ENCODE results near the gene NPM1.
"Not testable (repeated sequence)": the region's sequence is repeated elsewhere in the genome, so short reads cannot be mapped to it uniquely, and the experiment has no call there.

Gene NPM1

GRCh38 chr5:171386006-171386671 lies 1.5 kb upstream of the NPM1 start:
- no peak for DNase-seq (ENCODE audit: low spot score)

DNA sequence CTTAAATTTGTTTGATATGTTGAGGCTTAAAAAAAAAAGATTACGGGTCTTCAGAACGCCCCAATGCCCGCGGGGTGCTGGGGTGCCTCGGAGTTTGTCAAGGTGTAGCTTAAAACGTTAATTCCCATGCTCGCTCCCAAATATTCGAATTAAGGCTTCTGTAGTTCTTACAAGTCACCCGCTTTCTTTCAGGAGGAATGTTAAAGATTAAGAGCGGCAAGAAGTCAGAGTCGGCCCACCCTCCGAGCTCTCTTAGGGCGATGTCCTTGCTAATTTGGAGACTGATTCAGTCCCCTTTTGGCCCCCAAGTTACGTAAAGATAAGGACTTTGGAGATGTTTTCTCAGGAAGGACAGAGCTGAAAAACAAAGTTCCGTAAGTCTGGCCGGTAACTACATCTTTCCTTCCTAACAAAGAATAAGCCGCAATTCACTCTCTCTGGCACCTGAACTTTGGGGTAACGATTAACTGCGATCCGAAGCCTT lies 746 bp upstream of the NPM1 start:
- DNase-seq (ENCODE audit: low spot score): no peak

DNA sequence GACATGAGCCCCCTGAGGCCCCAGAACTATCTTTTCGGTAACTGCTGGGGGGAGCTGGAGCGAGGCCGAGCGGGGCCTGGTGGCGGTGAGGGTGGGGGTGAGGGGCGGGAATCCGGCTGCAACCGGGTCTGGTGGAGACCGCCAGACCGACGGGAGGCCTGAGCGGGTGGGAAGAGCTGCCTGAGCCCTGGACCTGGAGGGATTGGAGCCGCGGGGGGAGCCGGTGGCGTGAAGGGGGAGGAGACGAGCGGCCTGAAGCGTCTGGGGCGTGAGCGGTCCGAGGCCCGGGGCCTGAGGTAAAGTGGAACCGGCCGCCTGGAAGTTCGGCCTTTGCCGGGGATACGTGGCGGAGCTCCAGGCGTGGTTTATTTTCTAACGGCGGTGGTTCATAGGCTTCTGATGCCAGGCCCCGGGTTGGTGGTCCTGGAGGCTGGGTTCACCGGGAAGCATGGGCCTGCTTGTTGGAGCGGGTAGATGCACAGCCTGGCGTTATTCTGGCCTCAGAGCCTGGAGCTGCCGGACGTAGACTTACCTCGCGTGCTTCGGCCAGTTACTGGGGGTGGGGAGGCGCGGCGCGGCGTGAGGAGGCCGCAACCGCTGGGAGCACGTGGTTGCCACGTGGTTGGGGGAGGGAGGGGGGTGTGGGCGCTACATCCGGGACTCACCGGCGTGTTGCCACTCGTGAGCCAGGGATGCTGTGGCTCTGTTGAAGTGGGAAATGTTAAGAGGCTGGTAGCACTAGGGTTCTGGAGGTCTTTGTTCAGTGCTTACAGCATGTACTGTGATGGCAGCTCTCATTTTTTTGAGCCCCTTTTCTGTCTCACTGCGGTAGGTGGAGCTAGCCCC lies 544 bp downstream of the NPM1 start:
- DNase-seq (ENCODE audit: low spot score): peak; percentile 57

- DNase-seq (ENCODE audit: low spot score): no peak
These were observed 1.1 kb downstream of the NPM1 start for GRCh38 chr5:171388816-171389168.

GRCh38 chr5:171390883-171391677 lies 3.4 kb downstream of the NPM1 start:
- no peak for DNase-seq (ENCODE audit: low spot score)

- no peak for DNase-seq (ENCODE audit: low spot score)
These were observed 4.4 kb downstream of the NPM1 start for GRCh38 chr5:171391996-171392577.

DNA sequence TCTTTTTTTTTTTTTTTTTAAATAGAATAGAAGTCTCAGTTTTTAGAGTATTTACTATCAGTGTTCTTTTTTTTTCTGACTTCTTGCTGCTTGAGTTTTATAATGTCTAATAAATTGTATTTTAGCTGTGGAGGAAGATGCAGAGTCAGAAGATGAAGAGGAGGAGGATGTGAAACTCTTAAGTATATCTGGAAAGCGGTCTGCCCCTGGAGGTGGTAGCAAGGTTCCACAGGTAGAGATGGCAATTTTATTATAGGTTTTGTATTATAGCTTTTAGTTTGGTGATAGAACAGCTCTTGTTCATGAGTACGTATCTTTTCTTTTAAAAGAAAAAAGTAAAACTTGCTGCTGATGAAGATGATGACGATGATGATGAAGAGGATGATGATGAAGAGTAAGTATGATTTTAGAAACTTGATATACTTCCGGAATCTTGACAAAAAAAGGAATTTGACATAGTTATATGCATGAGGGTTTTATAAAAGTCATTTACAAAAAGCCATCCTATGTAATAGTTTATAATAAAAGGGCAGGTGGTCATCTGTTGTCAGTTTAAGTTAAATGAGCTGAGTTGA lies 5.0 kb downstream of the NPM1 start:
- no peak for DNase-seq (ENCODE audit: low spot score)

DNA sequence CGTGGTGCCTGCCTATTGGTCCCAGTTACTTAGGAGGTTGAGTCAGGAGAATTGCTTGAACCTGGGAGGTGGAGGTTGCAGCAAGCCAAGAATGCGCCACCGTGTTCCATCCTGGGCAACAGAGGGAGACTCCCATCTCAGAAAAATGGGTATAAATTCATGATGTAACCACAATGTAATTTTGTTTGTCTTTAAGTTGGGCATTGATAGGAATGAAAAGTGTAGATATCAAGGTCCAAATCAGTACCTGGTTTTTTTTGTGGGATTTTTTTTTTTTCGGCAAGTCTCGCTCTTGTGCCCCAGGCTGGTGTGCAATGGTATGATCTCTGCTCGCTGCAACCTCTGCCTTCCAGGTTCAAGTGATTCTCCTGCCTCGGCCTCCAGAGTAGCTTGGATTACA lies 7.4 kb downstream of the NPM1 start:
- no peak for DNase-seq (ENCODE audit: low spot score)

GRCh38 chr5:171396583-171396982 lies 8.9 kb downstream of the NPM1 start:
- not testable (repeated sequence) for DNase-seq (ENCODE audit: low spot score)

- no peak for DNase-seq (ENCODE audit: low spot score)
These were observed 9.5 kb downstream of the NPM1 start for GRCh38 chr5:171397190-171397589.

DNA sequence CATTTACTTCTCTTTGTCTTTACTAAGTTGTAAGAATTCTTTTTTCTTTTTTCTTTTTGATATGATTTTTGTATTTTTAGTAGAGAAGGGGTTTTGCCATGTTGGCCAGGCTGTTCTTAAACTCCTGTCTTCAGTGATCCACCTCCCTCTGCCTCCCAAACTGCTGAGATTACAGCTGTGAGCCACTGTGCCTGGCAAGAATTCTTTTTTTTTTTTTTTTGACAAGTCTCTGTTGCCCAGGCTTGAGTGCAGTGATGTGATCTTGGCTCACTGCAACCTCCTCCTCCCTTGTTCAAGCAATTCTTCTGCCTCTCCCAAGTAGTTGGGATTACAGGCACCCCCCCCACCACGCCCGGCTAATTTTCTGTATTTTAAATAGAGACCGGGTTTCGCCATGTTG lies 9.9 kb downstream of the NPM1 start:
- no peak for DNase-seq (ENCODE audit: low spot score)

DNA sequence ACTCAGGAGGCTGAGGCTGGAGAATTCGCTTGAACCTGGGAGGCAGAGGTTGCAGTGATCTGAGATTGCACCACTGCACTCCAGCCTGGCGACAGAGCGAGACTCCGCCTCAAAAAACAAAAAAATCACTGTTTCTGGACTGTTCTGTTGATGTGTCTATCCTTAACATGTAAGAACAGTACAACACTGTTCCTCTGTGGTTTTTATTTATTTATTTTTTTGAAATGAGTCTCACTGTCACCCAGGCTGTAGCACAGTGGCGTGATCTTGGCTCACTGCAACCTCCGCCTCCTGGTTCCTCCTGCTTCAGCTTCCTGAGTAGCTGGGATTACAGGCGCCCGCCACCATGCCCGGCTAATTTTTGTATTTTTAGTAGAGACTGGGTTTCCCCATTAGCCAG lies 11.0 kb downstream of the NPM1 start:
- not testable (repeated sequence) for DNase-seq (ENCODE audit: low spot score)

- no peak for DNase-seq (ENCODE audit: low spot score)
These were observed 12.5 kb downstream of the NPM1 start for GRCh38 chr5:171400169-171400568.

GRCh38 chr5:171401167-171401947 lies 13.7 kb downstream of the NPM1 start:
- no peak for DNase-seq (ENCODE audit: low spot score)

DNA sequence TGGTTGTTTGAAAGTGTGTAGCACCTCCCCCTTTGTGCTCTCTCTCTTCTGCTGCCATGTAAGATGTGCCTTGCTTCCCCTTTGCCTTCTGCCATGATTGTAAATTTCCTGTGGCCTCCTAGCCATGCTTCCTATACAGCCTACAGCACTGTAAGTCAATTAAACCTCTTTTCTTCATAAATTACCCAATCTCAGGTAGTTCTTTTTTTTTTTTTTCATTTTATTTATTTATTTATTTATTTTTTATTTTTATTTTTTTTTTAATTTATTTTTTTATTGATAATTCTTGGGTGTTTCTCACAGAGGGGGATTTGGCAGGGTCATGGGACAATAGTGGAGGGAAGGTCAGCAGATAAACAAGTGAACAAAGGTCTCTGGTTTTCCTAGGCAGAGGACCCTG lies 15.1 kb downstream of the NPM1 start:
- DNase-seq (ENCODE audit: low spot score): not testable (repeated sequence)

DNA sequence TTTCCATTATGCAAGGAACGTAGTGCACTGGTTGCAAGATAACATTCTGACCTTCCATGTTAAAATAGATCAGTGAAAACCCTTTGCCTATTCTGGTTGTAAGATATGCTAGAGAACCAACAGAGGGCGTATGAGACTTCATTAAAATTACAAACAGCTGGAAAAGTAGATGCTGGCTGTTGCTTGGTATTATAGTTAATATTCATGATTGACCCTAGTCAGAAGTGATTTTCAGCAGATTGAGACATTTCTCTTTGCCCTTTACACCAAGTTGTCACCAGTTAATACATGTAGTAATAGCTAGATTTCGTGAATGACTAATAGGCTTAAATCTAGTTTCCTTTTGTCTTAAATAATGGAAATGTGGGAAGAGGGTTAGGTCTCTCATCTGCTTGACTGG lies 18.0 kb downstream of the NPM1 start:
- DNase-seq (ENCODE audit: low spot score): no peak

DNA sequence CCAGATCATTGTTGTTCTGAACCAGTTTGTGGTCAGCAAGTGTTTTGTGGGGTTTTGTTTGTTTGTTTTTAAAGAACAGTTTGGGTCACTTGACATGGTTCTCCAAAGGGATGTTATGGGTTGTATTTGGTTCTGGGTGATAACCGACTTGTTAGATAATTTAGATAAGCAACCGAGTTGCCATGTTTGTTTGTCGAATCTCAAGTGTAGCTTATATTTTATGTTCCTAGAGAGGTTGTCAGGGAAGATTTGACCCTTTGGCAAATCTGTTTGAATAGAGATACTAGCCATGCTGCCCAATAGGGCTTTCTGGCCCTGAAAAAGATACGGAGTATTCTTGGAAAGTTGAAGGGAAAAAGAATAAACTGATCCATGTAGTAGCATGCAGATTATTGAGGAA lies 19.6 kb downstream of the NPM1 start:
- DNase-seq (ENCODE audit: low spot score): no peak

DNA sequence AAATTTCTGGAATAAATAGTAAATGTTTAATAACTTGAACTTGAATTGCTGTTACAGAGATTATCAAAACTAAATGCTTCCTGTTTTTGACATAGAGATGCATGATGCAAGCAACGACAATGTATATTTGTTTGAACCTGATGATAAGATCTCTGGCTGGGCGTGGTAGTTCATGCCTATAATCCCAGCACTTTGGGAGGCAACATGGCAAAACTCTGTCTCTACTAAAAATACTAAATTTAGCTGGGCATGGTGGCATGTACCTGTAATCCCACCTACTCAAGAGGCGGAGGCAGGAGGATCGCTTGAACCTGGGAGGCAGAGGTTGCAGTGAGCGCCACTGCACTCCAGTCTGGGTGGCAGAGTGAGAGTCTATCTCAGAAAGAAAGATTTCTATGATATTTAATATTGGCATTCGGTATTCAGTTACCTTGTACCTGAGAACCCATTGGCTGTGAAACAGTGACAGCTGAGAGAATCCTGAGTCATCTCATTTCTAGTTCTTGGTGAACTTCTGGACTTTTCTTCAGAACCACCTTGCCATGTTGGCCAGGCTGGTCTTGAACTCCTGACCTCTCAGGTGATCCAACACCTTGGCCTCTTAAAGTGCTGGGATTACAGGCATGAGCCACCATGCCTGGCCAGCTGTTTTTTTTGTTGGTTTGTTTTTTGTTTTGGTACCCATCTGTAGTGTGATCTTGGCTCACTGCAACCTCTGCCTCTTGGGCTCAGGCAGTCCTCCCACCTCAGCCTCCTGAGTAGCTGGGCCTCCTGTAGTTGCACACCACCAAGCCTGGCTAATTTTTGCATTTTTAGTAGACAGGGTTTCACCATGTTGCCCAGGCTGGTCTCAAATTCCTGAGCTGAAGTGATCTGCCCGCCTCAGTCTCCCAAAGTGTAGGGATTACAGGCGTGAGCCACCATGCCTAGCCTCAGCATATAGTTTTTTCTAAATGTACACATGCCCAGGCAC lies 21.8 kb downstream of the NPM1 start:
- DNase-seq (ENCODE audit: low spot score): no peak

DNA sequence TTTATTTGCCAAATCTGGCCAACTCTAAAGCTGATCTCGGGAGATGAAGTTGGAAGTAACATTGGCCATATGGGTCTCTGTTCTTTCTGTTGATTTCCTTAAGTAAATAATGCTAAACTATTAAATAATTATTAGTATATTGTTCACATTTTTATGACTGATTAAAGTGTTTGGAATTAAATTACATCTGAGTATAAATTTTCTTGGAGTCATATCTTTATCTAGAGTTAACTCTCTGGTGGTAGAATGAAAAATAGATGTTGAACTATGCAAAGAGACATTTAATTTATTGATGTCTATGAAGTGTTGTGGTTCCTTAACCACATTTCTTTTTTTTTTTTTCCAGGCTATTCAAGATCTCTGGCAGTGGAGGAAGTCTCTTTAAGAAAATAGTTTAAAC lies 22.5 kb downstream of the NPM1 start:
- no peak for DNase-seq (ENCODE audit: low spot score)

DNA sequence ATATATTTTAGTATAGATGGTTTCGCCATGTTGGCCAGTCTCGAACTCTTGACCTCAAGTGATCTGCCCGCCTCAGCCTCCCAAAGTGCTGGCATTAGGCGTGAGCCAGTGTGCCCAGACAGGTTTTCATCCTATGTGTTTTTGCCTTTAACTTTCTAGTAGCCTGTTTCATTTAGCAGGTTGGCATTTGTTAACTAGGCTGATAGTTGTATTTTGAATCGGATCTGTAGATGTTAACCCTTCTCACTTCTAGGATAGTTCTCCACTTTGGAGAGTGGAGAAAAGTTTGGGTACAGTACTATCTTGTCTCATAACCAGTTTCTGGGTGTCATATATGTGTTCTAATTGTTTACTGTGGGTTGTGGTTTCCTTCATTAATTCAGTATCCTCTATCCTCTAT lies 24.5 kb downstream of the NPM1 start:
- no peak for DNase-seq (ENCODE audit: low spot score)
